ENCODE results near the gene METTL15.
"Not testable (repeated sequence)": the region's sequence is repeated elsewhere in the genome, so short reads cannot be mapped to it uniquely, and the experiment has no call there.

METTL15 gene

GRCh38 chr11:28303477-28304191 is 195.4 kb downstream of the METTL15 start:
- DNase-seq = no peak

GRCh38 chr11:28315440-28315839 is 207.3 kb downstream of the METTL15 start:
- DNase-seq = no peak

- no peak for DNase-seq
These were observed 210.7 kb downstream of the METTL15 start for GRCh38 chr11:28318871-28319270.

GRCh38 chr11:28323621-28324020 is 215.4 kb downstream of the METTL15 start:
- no peak for DNase-seq

- not testable (repeated sequence) for DNase-seq
These were observed 224.2 kb downstream of the METTL15 start for GRCh38 chr11:28332393-28332792.

GRCh38 chr11:28337701-28338100 is 229.5 kb downstream of the METTL15 start:
- DNase-seq = no peak

- peak; percentile 59 for DNase-seq
These were observed 230.2 kb downstream of the METTL15 start for GRCh38 chr11:28338371-28338770.

- no peak for DNase-seq
These were observed 231.3 kb downstream of the METTL15 start for GRCh38 chr11:28339488-28339887.

- peak; percentile 42 for DNase-seq
These were observed 234.5 kb downstream of the METTL15 start for GRCh38 chr11:28342716-28343115.

GRCh38 chr11:28343304-28344233 is 235.4 kb downstream of the METTL15 start:
- DNase-seq = peak; percentile 83

- peak; percentile 33 for DNase-seq
These were observed 238.0 kb downstream of the METTL15 start for GRCh38 chr11:28346209-28346608.

- DNase-seq = no peak
These were observed 238.5 kb downstream of the METTL15 start for GRCh38 chr11:28346721-28347120.

GRCh38 chr11:28347371-28347770 is 239.2 kb downstream of the METTL15 start:
- DNase-seq = peak; percentile 18

- DNase-seq = no peak
These were observed 242.0 kb downstream of the METTL15 start for GRCh38 chr11:28350216-28350615.

GRCh38 chr11:28353991-28354390 is 245.8 kb downstream of the METTL15 start:
- no peak for DNase-seq

- DNase-seq = peak; percentile 32
These were observed 258.6 kb downstream of the METTL15 start for GRCh38 chr11:28366549-28367346.

GRCh38 chr11:28378095-28378494 is 269.9 kb downstream of the METTL15 start:
- DNase-seq = not testable (repeated sequence)
